Spleen (tissue), 11 donors: ENCODE measurements around the gene RYR3. TPM values are rescaled to one million over a fixed set of nuclear protein-coding genes. Genes with fewer than 3 reads are reported as not detected.

ENCODE experiments used
- DNase-seq: peaks from one replicate; pipeline ENCODE4 v3.0.0-alpha.2; 2020
- H3K27ac ChIP-seq, 8 donors: fragments of 200-600 bp; sonication (generic) in 7 of 8; 1 replicate in 4 of 8; 2 replicates in 4 of 8; pipeline versions ENCODE4 v1.5.0 to v1.8.0; 2016 to 2021; ENCODE audit warnings: inconsistent platforms in 4 of 8, mild to moderate bottlenecking in 4 of 8, moderate library complexity in 1 of 8
- H3K27me3 ChIP-seq, 7 donors: fragments of 200-600 bp; sonication (generic) in 6 of 7; replicated peaks in 1 of 7; 1 replicate in 4 of 7; 2 replicates in 3 of 7; pipeline versions ENCODE4 v1.5.0 to v1.8.0; 2016 to 2021; ENCODE audit warnings: inconsistent platforms in 3 of 7, mild to moderate bottlenecking in 1 of 7
- H3K36me3 ChIP-seq, 6 donors: fragments of 200-600 bp; sonication (generic) in 5 of 6; 1 replicate in 4 of 6; 2 replicates in 2 of 6; pipeline versions ENCODE4 v1.5.0 to v1.8.0; 2016 to 2021; ENCODE audit warnings: inconsistent platforms in 2 of 6
- H3K4me1 ChIP-seq, 6 donors: fragments of 200-600 bp; sonication (generic) in 5 of 6; 1 replicate in 3 of 6; 2 replicates in 3 of 6; pipeline versions ENCODE4 v1.5.0 to v1.8.0; 2016 to 2021; ENCODE audit warnings: inconsistent platforms in 3 of 6
- H3K4me3 ChIP-seq, 8 donors: fragments of 200-600 bp; sonication (generic) in 7 of 8; 1 replicate in 4 of 8; 2 replicates in 4 of 8; pipeline versions ENCODE4 v1.5.0 to v1.8.0; 2016 to 2021; ENCODE audit warnings: inconsistent platforms in 4 of 8, mild to moderate bottlenecking in 4 of 8, moderate library complexity in 2 of 8
- H3K9me3 ChIP-seq, 8 donors: fragments of 200-600 bp; sonication (generic) in 7 of 8; 1 replicate in 4 of 8; 2 replicates in 4 of 8; pipeline versions ENCODE4 v1.5.0 to v1.8.0; 2016 to 2021; ENCODE audit warnings: inconsistent platforms in 4 of 8
- POLR2A ChIP-seq, 3 donors: fragments of 450-650 bp; IDR thresholded peaks; one replicate each; pipeline ENCODE4 v1.5.1; 2017; ENCODE audit warnings: antibody characterized with exemption in 3 of 3, mild to moderate bottlenecking in 1 of 3
- POLR2AphosphoS5 ChIP-seq, 3 donors: sonication (generic); formaldehyde crosslinking; IDR thresholded peaks; one replicate each; pipeline ENCODE4 v1.5.1; 2017; ENCODE audit warnings: antibody characterized with exemption in 3 of 3
- WGBS, 5 donors: extraction: QIAGEN DNeasy Blood & Tissue Kit in 3 of 5; methylation state at CpG; one replicate each; pipeline versions ENCODE4 v1.1.5 to v1.1.7; 2013 to 2018; 5-methylcytosine and 5-hydroxymethylcytosine counted together
- intact Hi-C: fragments of 100-400 bp; cut with DNase I; formaldehyde crosslinking; loops from one replicate; pipeline ENCODE4 v1.15.0; 2023; ENCODE audit warnings: low total_unique reads
- polyA plus RNA-seq, 3 donors: library from polyadenylated mRNA; stranded (reverse); fragments of 200-250 nt; gene quantifications; one replicate each; pipeline ENCODE4 v1.2.1, GENCODE V29; 2013
- total RNA-seq, 7 donors: library from RNA; depleted of rRNA in 3 of 7; stranded (reverse); fragments of >200 nt in 3 of 7; fragmentation: NEBNext Ultra II Directional in 4 of 7; extraction: Animal tissue kit (Norgen Biotek cat#: 25700) in 4 of 7; gene quantifications; one replicate each; pipeline versions ENCODE4 v1.1.0 to v1.2.1, GENCODE V29; 2016 to 2021
- TF ChIP-seq, protein P1 (sequence below), 11 experiments: fragments of 200-600 bp in 7 of 11; fragments of 450-650 bp in 4 of 11; sonication (generic) in 4 of 11; IDR thresholded peaks in 8 of 11; conservative IDR thresholded peaks in 3 of 11; 1 replicate in 7 of 11; 2 replicates in 4 of 11; pipeline versions ENCODE4 v1.4.0 to v1.8.0; 2016 to 2021; ENCODE audit warnings: antibody characterized with exemption in 11 of 11, inconsistent platforms in 4 of 11, mild to moderate bottlenecking in 1 of 11
- donor health status: healthy with polysubstance abuse.
- donor health status: DM: no; HTN: no; CAD: no; lungs with moderate emphysema.
- donor health status: DM: no; HTN: no; CAD: no.
- donor health status: Bipolar disorder and iron deficiency.
- donor health status: healthy.
- donor health status: DM: no; HTN: no; CAD: no.
- donor health status: DM: yes; HTN: yes; CAD: no.

RYR3 gene
- total and polyA plus RNA-seq, 10 donors: 0.11 to 5.9 (median 1.3) TPM

DNA sequence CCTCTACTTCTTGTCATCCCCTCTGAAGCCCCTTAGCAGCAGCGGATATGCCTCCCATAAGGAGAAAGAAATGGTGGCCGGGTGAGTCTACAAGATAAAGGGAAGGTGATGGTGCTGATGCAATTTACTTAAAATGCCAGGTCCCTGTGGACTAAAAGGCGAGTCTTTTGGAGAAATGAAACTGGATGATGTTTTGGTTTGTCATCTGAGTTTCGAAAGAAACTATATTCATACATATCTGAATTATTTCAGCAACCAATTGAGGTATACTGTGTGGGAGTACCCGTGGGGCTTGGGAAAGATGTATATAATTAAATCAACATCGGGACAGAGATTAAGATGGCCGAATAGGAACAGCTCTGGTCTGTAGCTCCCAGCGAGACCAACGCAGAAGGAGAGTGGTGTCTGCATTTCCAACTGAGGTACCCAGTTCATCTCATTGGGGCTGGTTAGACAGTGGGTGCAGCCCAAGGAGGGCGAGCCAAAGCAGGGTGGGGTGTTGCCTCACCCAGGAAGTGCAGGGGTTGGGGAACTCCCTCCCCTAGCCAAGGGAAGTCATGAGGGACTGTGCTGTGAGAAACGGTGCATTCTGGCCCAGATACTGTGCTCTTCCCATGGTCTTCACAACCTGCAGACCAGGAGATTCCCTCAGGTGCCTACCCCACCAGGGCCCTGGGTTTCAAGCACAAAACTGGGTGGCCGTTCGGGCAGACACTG, 446.9 kb downstream of the RYR3 start:
- intact Hi-C loops: no loop called here
- peaks cover 0 to 17% (median 0%) of the 10 kb centered on the region in 7 donors for H3K27me3 ChIP-seq
- no peaks in the 10 kb centered on the region for H3K9me3 ChIP-seq
- H3K4me1 ChIP-seq: no peaks in the 10 kb centered on the region
- no peak for TF ChIP-seq POLR2AphosphoS5 (IDR thresholded peaks at IDR 0.05)
- no peak for TF ChIP-seq POLR2A (IDR thresholded peaks at IDR 0.05)
- TF ChIP-seq, protein P1, sequence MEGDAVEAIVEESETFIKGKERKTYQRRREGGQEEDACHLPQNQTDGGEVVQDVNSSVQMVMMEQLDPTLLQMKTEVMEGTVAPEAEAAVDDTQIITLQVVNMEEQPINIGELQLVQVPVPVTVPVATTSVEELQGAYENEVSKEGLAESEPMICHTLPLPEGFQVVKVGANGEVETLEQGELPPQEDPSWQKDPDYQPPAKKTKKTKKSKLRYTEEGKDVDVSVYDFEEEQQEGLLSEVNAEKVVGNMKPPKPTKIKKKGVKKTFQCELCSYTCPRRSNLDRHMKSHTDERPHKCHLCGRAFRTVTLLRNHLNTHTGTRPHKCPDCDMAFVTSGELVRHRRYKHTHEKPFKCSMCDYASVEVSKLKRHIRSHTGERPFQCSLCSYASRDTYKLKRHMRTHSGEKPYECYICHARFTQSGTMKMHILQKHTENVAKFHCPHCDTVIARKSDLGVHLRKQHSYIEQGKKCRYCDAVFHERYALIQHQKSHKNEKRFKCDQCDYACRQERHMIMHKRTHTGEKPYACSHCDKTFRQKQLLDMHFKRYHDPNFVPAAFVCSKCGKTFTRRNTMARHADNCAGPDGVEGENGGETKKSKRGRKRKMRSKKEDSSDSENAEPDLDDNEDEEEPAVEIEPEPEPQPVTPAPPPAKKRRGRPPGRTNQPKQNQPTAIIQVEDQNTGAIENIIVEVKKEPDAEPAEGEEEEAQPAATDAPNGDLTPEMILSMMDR (IDR thresholded peaks at IDR 0.05 in 8 of 11, conservative IDR thresholded peaks at IDR 0.05 in 3 of 11): no peak
- no peaks in the 10 kb centered on the region for H3K36me3 ChIP-seq
- 75 to 88% (median 78%) methylated on average over 13 of the region's 13 CpGs for WGBS, 5 donors
- H3K4me3 ChIP-seq: no peak overlapping the region
- no peak for DNase-seq
- no peak overlapping the region for H3K27ac ChIP-seq

DNA sequence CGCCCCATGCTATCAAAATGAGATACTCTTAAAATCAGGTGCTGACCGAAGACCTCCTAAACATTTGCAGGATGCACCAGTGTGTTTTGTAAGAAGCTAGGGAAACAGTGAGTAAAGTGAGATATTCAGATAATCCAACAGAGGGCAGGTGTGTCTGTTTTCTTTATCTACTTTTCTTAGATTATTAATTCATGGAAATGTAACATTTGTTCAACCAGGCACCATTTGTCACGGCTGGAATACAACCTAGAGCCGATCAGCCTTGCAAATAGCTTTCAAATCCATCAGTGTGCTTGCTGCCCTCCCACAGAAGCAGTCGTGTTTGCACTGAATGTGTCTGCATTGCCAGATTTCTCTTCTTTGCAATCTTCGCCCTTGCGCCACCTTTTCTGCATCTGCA, 455.6 kb downstream of the RYR3 start:
- intact Hi-C loops: no loop called here
- H3K27me3 ChIP-seq: no peaks in the 10 kb centered on the region
- no peak for DNase-seq
- no peak overlapping the region for H3K27ac ChIP-seq
- TF ChIP-seq POLR2A (IDR thresholded peaks at IDR 0.05) (no peak), POLR2AphosphoS5 (IDR thresholded peaks at IDR 0.05) (no peak)
- TF ChIP-seq, protein P1 (IDR thresholded peaks at IDR 0.05 in 8 of 11, conservative IDR thresholded peaks at IDR 0.05 in 3 of 11): no peak
- 69 to 82% (median 81%) methylated on average over 7 of the region's 7 CpGs for WGBS, 5 donors
- no peaks in the 10 kb centered on the region for H3K4me1 ChIP-seq
- H3K4me3 ChIP-seq: no peak overlapping the region
- no peaks in the 10 kb centered on the region for H3K9me3 ChIP-seq
- H3K36me3 ChIP-seq: no peaks in the 10 kb centered on the region

DNA sequence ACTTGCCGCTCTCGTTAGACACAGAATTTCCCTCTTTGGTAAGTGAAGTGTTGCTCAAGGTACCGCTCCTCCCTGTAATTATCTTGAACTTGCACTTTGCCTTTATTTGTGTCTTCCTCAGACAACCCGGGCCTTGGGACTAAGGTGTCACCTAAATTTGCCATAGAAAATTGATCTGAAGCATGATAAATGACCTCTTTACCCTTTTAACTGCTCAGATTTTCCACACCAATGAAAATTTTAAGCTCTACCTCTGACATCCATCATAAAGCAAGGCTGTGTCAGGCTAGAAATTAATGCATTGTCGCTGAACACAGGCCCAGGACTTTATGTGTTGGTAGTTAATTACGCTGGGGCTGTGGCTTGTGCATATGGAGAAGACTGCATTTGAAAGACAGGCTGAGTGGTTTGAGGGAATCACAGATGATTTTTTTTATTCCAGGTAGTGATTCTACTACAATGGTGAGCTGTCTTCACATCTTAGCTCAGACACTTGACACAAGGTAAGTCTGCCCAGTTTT, 458.0 kb downstream of the RYR3 start:
- TF ChIP-seq, protein P1 (IDR thresholded peaks at IDR 0.05 in 8 of 11, conservative IDR thresholded peaks at IDR 0.05 in 3 of 11): no peak
- TF ChIP-seq POLR2AphosphoS5 (IDR thresholded peaks at IDR 0.05) (no peak), POLR2A (IDR thresholded peaks at IDR 0.05) (no peak)
- no peak for DNase-seq
- Histone ChIP-seq H3K4me3 (no peak overlapping the region), H3K27me3 (no peaks in the 10 kb centered on the region), H3K36me3 (no peaks in the 10 kb centered on the region), H3K27ac (no peak overlapping the region), H3K9me3 (no peaks in the 10 kb centered on the region), H3K4me1 (no peaks in the 10 kb centered on the region)
- intact Hi-C loops: no loop called here
- WGBS, 5 donors: 81 to 91% (median 89%) methylated on average over 6 of the region's 6 CpGs

DNA sequence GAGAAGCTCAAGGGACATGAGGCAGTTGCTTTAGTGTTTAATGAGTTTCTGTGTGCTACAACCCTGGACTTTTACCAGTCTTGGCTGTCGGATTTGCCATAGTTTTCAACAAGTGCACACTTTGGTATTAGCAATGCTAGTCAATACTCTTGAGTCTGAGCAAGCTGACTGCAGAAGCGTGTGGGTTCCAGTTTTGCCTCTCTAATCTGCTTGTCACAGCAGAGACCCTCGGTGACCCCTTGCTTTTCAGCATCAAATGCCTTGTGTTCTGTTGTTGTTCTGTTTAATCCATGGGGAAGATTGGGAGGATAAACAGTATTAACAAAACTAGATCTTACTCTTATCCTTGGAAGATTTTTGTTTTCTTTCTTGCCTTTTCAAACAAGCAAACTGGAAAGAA, 463.2 kb downstream of the RYR3 start:
- no peak for DNase-seq
- intact Hi-C loops: no loop called here
- Histone ChIP-seq H3K9me3 (no peaks in the 10 kb centered on the region), H3K27ac (no peak overlapping the region), H3K27me3 (peaks cover 0 to 4% (median 0%) of the 10 kb centered on the region in 7 donors), H3K4me3 (no peak overlapping the region), H3K4me1 (no peaks in the 10 kb centered on the region), H3K36me3 (no peaks in the 10 kb centered on the region)
- WGBS, 5 donors: 71 to 88% (median 77%) methylated on average over 3 of the region's 3 CpGs
- TF ChIP-seq POLR2AphosphoS5 (IDR thresholded peaks at IDR 0.05) (no peak), POLR2A (IDR thresholded peaks at IDR 0.05) (no peak)
- TF ChIP-seq, protein P1 (IDR thresholded peaks at IDR 0.05 in 8 of 11, conservative IDR thresholded peaks at IDR 0.05 in 3 of 11): no peak
